Body of pancreas (tissue), 4 donors: ENCODE results near the gene PPP1R1A. TPM values are rescaled to one million over a fixed set of nuclear protein-coding genes. Genes with fewer than 3 reads are reported as not detected.

ENCODE experiments used
- ATAC-seq: fragments of 150-250 bp; one replicate; pipeline ENCODE4 v1.9.1; 2016
- DNase-seq, 4 donors: peaks; one replicate each; pipeline ENCODE4 v3.0.0-alpha.2; 2019
- H3K27ac ChIP-seq, 4 donors: fragments of 200-600 bp; sonication (generic); 1 replicate in 3 of 4; 2 replicates in 1 of 4; pipeline versions ENCODE4 v1.5.1 to v1.6.1; 2016 to 2019; ENCODE audit warnings: mild to moderate bottlenecking in 1 of 4, mixed read lengths in 1 of 4, moderate library complexity in 1 of 4
- H3K27me3 ChIP-seq, 2 donors: fragments of 200-600 bp; sonication (generic); one replicate each; pipeline ENCODE4 v1.6.0; 2016; ENCODE audit warnings: mild to moderate bottlenecking in 1 of 2
- H3K36me3 ChIP-seq, 2 donors: fragments of 200-600 bp; sonication (generic); replicated peaks in 1 of 2; 2 replicates each; pipeline ENCODE4 v1.5.1; 2016; ENCODE audit warnings: low read depth in 2 of 2; ENCODE audit not compliant: insufficient read depth in 1 of 2
- H3K4me1 ChIP-seq: fragments of 200-600 bp; sonication (generic); one replicate; pipeline ENCODE4 v1.6.0; 2016
- H3K4me3 ChIP-seq, 2 donors: fragments of 200-600 bp; sonication (generic); 1 replicate in 1 of 2; 2 replicates in 1 of 2; pipeline ENCODE4 v1.5.1; 2016 to 2019
- H3K9me3 ChIP-seq, 3 donors: fragments of 200-600 bp; sonication (generic); 1 replicate in 2 of 3; 2 replicates in 1 of 3; pipeline ENCODE4 v1.5.1; 2016
- CTCF ChIP-seq, 7 experiments: fragments of 450-650 bp in 4 of 7; fragments of 200-600 bp in 3 of 7; sonication (generic) in 3 of 7; IDR thresholded peaks; one replicate each; pipeline ENCODE4 v1.5.1; 2016 to 2019; ENCODE audit warnings: antibody characterized with exemption in 7 of 7
- POLR2A ChIP-seq, 3 donors: fragments of 450-650 bp; IDR thresholded peaks; one replicate each; pipeline ENCODE4 v1.6.1; 2016; ENCODE audit warnings: antibody characterized with exemption in 3 of 3, mild to moderate bottlenecking in 2 of 3
- WGBS, 2 donors: methylation state at CpG; one replicate each; pipeline ENCODE4 v1.1.5; 2017; 5-methylcytosine and 5-hydroxymethylcytosine counted together
- intact Hi-C: fragments of 100-400 bp; cut with DNase I; formaldehyde crosslinking; loops from one replicate; pipeline ENCODE4 v1.15.1; 2023
- total RNA-seq, 2 donors: library from RNA; depleted of rRNA; stranded (reverse); fragments of >200 nt; gene quantifications; one replicate each; pipeline ENCODE4 v1.1.0, GENCODE V29; 2016

The PPP1R1A gene
- total RNA-seq, 2 donors from 2014 or later: 3.6 to 51.4 TPM

- intact Hi-C loops: no loop called here
- Histone ChIP-seq H3K4me1 (no peaks in the 10 kb centered on the region), H3K27me3 (no peaks in the 10 kb centered on the region), H3K36me3 (no peaks in the 10 kb centered on the region), H3K27ac (no peak overlapping the region), H3K4me3 (no peak overlapping the region), H3K9me3 (no peaks in the 10 kb centered on the region)
- ATAC-seq (no peak), DNase-seq (no peak)
- 77 to 86% methylated on average over 4 of the region's 4 CpGs for WGBS, 2 donors
- TF ChIP-seq POLR2A (IDR thresholded peaks at IDR 0.05) (no peak), CTCF (IDR thresholded peaks at IDR 0.05) (no peak)
Observed at GRCh38 chr12:54604436-54604835, 16.0 kb upstream of the PPP1R1A start.

DNA sequence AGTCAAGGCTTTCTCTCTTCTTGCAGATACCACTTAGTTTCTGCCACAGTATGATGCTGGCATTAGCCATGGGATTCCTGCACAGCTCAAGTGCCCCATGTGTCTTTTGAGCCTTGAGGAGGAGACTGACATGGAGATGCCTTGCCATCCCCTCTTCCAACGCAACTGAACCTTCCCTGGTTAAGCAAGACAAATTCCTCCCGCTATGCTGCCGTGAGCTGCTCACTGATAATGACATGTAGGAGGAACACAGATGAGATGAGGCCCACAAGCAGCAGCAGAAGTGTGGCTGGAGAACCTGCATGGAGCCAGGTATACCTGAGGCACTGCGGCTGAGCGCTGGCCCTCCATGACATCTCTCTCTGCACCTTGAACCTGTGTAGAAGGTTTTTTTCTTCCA is 15.4 kb upstream of the PPP1R1A start:
- H3K27ac ChIP-seq: no peak overlapping the region
- ATAC-seq: no peak
- no peak for TF ChIP-seq POLR2A (IDR thresholded peaks at IDR 0.05)
- TF ChIP-seq CTCF (IDR thresholded peaks at IDR 0.05): no peak
- DNase-seq: no peak
- no peaks in the 10 kb centered on the region for H3K4me1 ChIP-seq
- no peaks in the 10 kb centered on the region for H3K27me3 ChIP-seq
- H3K9me3 ChIP-seq: no peaks in the 10 kb centered on the region
- intact Hi-C loops: no loop called here
- WGBS, 2 donors: 72 to 77% methylated on average over 5 of the region's 5 CpGs
- H3K36me3 ChIP-seq: no peaks in the 10 kb centered on the region
- no peak overlapping the region for H3K4me3 ChIP-seq

GRCh38 chr12:54603173-54603814 is 14.8 kb upstream of the PPP1R1A start:
- ATAC-seq (peak; percentile 87), DNase-seq (peak; percentile 70 to 77 (median 72))
- Histone ChIP-seq H3K27me3 (no peaks in the 10 kb centered on the region), H3K9me3 (no peaks in the 10 kb centered on the region), H3K4me1 (no peaks in the 10 kb centered on the region), H3K4me3 (no peak overlapping the region), H3K27ac (no peak overlapping the region), H3K36me3 (no peaks in the 10 kb centered on the region)
- TF ChIP-seq CTCF (IDR thresholded peaks at IDR 0.05) (peak; percentile 33 to 86 (median 76)), POLR2A (IDR thresholded peaks at IDR 0.05) (no peak)
- intact Hi-C loops: no loop called here
- 21% methylated on average over 8 of the region's 8 CpGs for WGBS, 2 donors

DNA sequence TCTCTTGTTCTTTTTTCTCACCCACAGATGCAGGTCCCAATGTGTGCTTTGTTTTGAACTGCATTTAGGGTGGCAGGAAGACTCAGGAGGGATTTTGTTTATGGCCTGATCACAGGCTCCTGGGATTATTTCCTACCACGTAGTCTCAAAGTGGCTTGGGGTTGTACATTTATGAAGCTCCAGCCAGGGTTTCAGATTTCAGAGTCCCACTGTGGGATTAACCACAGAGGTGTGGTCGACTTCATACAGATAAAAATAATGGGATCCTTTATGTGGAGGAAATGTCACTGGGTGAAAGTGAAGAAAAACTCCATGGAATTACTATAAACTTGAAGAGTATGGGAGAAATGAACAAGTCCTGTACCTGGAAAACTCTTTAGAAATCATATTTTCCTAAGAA is 14.2 kb upstream of the PPP1R1A start:
- WGBS, 2 donors: 49 to 52% methylated on average over 2 of the region's 2 CpGs

More for the DNA sequence above, 14.2 kb upstream of the PPP1R1A start:
- H3K4me1 ChIP-seq: no peaks in the 10 kb centered on the region
- DNase-seq: no peak
- no peak overlapping the region for H3K27ac ChIP-seq
- H3K4me3 ChIP-seq: no peak overlapping the region
- H3K27me3 ChIP-seq: no peaks in the 10 kb centered on the region
- TF ChIP-seq POLR2A (IDR thresholded peaks at IDR 0.05) (no peak), CTCF (IDR thresholded peaks at IDR 0.05) (no peak)
- H3K36me3 ChIP-seq: no peaks in the 10 kb centered on the region
- intact Hi-C loops: no loop called here
- H3K9me3 ChIP-seq: no peaks in the 10 kb centered on the region
- no peak for ATAC-seq
